GM21576 (cell line): ENCODE data around the gene ZNF668.

Experiments
- ATAC-seq: cut with Tn5 transposase; IDR thresholded peaks from one replicate; pipeline ENCODE4 v1.9.1; 2021; ENCODE audit warnings: mild to moderate bottlenecking, moderate library complexity; ENCODE audit not compliant: unreplicated experiment

The ZNF668 gene

DNA sequence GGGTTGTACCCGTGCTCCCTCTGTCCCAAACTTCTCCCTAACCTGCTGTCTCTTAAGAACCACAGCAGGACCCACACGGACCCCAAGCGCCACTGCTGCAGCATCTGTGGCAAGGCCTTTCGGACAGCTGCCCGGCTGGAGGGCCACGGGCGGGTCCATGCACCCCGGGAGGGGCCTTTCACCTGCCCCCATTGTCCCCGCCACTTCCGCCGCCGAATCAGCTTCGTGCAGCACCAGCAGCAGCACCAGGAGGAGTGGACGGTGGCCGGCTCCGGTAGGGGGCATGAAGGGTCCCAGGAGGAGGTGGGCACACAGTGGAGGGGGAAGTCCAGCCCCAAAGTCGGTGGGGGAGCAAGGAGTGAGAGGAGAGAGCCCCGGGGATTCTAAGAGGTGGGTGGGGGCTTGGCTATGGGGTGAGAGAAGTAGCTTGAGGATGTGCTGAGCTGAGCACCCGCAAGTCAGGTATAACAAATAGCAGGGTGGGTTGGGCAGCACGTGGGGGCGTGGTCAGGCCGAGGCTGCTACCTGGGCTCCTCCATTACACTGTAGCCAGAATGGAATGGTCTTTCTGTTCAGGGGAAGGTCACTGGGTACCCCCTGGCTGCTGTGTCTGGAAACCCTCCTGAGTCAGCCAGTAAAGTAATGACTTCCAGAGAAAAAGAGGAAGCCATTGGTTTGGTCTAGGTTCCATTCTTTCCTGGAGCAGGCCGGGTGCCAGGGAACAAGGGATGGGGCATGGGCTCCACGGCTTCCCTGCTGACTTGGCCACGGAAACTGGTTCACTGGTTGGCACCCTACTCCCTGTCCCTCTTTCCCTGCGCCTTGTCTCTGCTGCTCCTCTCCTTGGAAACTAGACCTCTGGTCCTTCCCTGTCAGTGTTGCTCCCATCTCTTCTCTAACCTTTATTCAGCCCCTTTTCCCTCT, 7.7 kb upstream of the ZNF668 start:
- ATAC-seq = no peak

- no peak for ATAC-seq
Measured at GRCh38 chr16:31080756-31081419, 6.8 kb upstream of the ZNF668 start.

GRCh38 chr16:31080035-31080629, 6.1 kb upstream of the ZNF668 start:
- ATAC-seq = no peak

- ATAC-seq = no peak
Measured at GRCh38 chr16:31079342-31079944, 5.4 kb upstream of the ZNF668 start.

DNA sequence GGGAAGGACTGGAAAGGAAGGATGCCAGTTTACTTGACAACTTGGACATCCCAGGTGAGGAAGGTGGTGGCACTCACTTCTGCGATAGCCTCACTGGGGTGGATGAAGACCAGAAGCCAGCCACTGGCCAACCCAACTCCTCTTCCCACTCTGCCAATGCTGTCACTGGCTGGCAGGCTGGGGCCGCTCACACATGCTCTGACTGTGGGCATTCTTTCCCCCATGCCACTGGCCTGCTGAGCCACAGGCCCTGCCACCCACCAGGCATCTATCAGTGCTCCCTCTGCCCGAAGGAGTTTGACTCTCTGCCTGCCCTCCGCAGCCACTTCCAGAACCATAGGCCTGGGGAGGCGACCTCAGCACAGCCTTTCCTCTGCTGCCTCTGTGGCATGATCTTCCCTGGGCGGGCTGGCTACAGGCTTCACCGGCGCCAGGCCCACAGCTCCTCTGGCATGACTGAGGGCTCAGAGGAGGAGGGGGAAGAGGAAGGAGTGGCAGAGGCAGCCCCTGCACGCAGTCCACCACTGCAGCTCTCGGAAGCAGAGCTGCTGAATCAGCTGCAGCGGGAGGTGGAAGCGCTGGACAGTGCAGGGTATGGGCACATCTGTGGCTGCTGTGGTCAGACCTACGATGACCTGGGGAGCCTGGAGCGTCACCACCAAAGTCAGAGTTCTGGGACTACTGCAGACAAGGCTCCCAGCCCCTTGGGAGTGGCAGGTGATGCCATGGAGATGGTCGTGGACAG, 4.7 kb upstream of the ZNF668 start:
- no peak for ATAC-seq

- ATAC-seq = no peak
Measured at GRCh38 chr16:31077592-31078396, 3.8 kb upstream of the ZNF668 start.

- no peak for ATAC-seq
Measured at GRCh38 chr16:31077024-31077423, 3.0 kb upstream of the ZNF668 start.

DNA sequence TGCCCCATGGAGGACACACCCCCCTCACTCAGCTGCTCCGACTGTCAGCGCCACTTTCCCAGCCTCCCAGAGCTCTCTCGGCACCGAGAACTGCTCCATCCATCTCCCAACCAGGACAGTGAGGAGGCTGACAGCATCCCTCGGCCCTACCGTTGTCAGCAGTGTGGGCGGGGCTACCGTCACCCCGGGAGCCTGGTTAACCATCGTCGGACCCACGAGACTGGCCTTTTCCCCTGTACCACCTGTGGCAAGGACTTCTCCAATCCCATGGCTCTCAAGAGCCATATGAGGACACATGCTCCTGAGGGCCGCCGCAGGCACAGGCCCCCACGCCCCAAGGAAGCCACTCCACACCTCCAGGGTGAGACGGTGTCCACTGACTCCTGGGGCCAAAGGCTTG, 2.3 kb upstream of the ZNF668 start:
- no peak for ATAC-seq

DNA sequence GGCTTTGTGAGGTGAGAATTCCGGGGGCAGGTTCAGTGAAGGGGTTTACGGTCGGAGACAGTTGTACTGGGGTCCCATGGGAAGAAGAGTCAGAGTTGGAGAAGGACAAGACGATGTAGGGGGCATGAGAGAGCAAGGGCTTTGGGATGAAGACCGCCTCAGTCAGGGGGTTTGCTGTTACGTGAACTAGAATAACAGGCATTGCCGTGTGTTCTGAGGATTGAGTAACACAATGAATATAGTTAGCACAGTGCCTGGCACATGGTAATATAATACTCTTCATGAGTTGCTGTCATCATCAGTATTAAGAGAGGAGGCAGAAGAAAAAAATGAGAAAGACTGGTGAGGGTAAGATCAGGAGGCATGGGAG, 759 bp upstream of the ZNF668 start:
- no peak for ATAC-seq

- peak; percentile 43 for ATAC-seq
Measured at GRCh38 chr16:31073142-31073969, 684 bp downstream of the ZNF668 start.

- ATAC-seq = peak; percentile 3
Measured at GRCh38 chr16:31072540-31073141, 1.4 kb downstream of the ZNF668 start.

DNA sequence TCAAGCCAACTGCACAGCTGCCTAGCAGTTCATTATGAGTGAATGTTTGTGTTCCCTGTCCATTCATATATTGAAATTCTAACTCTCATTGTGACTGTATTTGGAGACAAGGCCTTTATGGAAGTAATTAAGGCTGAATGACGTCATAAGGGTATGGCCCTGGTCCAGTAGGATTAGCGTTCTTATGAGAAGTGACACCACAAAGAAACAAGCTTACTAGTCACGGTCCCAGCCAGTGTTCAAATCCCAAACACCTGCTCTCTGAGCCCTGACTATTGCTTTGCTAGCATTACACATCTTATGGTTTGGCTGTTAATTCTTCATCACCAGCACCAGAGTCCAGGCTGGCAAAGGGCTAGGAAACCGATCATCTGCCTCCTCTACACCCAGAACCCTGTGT, 2.2 kb downstream of the ZNF668 start:
- no peak for ATAC-seq

DNA sequence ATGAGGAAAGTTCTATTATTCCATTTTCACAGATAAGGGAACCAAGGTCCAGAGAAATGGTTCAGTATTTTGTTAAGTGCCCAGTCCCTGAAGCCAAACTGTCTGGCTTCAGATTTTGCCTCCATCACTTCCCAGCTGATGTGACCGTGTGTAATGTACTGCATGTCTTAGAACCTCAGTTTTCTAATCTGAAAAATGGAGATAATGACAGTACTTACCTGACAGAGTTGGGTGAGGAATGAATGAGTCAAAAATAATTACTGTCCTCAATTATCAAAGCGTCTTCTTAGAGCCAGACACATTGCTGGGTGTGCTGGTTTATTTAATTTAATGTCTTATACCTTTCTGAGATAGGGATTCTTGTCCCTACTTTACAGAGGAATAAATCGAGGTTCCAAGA, 6.7 kb downstream of the ZNF668 start:
- no peak for ATAC-seq

DNA sequence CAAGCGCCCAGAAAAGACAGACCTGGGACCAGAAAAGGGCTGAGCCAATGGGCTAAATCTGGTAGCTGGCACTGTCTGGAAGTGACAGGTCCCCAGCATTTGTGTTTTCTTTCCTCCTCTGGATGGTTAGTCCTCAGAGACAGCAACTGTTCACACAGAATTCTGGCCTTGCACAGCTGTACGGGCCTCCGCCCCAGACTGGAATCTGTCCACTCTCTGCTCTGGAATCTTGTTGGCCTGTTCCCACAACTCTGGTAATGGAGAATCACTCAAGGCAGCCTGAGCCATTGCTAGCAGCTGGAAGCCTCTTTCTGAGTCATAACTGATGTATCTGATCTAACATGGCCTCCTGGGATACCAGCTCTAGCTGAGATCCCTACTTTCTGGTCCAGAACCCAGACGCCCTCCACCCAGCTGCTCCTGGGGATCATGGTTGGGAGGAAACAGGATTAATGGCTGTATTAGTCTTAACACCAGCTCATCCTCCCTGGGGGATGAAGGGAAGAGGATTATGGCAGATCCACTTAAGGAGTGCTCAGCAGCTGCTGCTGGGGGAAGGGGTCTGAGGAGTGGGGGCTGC, 9.1 kb downstream of the ZNF668 start:
- ATAC-seq = no peak

GRCh38 chr16:31063843-31064611, 10.0 kb downstream of the ZNF668 start:
- no peak for ATAC-seq

GRCh38 chr16:31063495-31063842, 10.6 kb downstream of the ZNF668 start:
- no peak for ATAC-seq

DNA sequence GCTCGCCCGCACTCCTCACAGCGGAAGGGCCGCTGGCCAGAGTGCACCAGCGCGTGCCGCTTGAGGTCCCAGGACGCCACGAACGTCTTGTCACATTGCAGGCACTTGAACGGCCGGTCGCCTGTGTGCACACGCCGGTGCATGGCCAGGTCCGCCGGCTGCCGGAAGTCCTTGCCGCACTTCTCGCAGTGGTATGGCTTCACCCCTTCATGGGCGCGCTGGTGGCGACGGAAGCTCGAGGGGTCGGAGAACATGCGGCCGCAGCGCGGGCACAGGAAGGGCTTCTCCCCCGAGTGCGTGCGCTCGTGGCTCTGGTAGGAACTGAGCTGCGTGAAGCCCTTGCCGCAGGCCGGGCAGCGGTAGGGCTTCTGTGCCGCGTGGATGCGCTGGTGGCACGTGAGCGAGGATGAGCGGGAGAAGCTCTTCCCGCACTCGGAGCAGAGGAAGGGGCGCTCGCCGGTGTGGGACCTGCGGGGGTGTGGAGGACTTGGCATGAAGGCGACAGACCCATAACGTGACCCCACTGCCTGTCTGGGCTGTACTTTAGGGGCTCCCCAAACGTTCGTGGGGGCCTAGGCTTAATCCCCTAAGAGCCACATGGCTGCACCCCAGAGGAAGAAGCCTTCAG, 12.1 kb downstream of the ZNF668 start:
- ATAC-seq = no peak
